HEK293 (cell line): ENCODE results near the gene LRCH1.
A peak's percentile ranks its signal among the peaks of the same experiment; 100 is the strongest.

ENCODE experiments used
- EGR2 ChIP-seq: fragments of 450-650 bp; formaldehyde crosslinking; IDR thresholded peaks from 2 replicates; pipeline ENCODE4 v1.5.1; 2016; ENCODE audit warnings: low read depth, missing biosample characterization, missing genetic modification characterization
- HOXA7 ChIP-seq: sonication (generic); formaldehyde crosslinking; IDR thresholded peaks from 2 replicates; pipeline ENCODE4 v1.8.1; 2022; ENCODE audit warnings: missing genetic modification reagents, borderline replicate concordance
- KLF10 ChIP-seq: fragments of 450-650 bp; IDR thresholded peaks from 2 replicates; pipeline ENCODE4 v1.5.1; 2018; ENCODE audit warnings: missing biosample characterization, mild to moderate bottlenecking, missing genetic modification characterization
- PRDM10 ChIP-seq: fragments of 450-650 bp; formaldehyde crosslinking; IDR thresholded peaks from 2 replicates; pipeline ENCODE4 v1.5.1; 2016; ENCODE audit warnings: missing biosample characterization, missing genetic modification characterization
- TCF7L2 ChIP-seq: IDR thresholded peaks from 2 replicates; pipeline ENCODE4 v1.6.1; 2011; ENCODE audit warnings: low read depth, mild to moderate bottlenecking, inconsistent platforms, low read length, moderate library complexity, borderline replicate concordance
- TRIM28 ChIP-seq: IDR thresholded peaks from 2 replicates; pipeline ENCODE4 v1.6.1; 2011; ENCODE audit warnings: low read length, control low read depth, borderline replicate concordance
- YY1 ChIP-seq: fragments of 450-650 bp; formaldehyde crosslinking; IDR thresholded peaks from 2 replicates; pipeline ENCODE4 v1.5.1; 2018; ENCODE audit warnings: missing biosample characterization, missing genetic modification characterization
- ZBTB10 ChIP-seq: fragments of 450-650 bp; formaldehyde crosslinking; IDR thresholded peaks from 2 replicates; pipeline ENCODE4 v1.5.1; 2016; ENCODE audit warnings: missing biosample characterization, missing genetic modification characterization
- ZBTB11 ChIP-seq: fragments of 450-650 bp; formaldehyde crosslinking; conservative IDR thresholded peaks from 2 replicates; pipeline ENCODE4 v1.5.1; 2016; ENCODE audit warnings: low read depth, missing biosample characterization, missing genetic modification characterization
- ZFHX2 ChIP-seq: fragments of 450-650 bp; formaldehyde crosslinking; conservative IDR thresholded peaks from 2 replicates; pipeline ENCODE4 v1.5.1; 2016; ENCODE audit warnings: missing biosample characterization, missing genetic modification characterization
- ZNF140 ChIP-seq: fragments of 450-650 bp; formaldehyde crosslinking; IDR thresholded peaks from 2 replicates; pipeline ENCODE4 v1.5.1; 2016; ENCODE audit warnings: missing biosample characterization, missing genetic modification characterization
- ZNF16 ChIP-seq: fragments of 450-650 bp; formaldehyde crosslinking; IDR thresholded peaks from 2 replicates; pipeline ENCODE4 v1.5.1; 2016; ENCODE audit warnings: low read depth, missing biosample characterization, missing genetic modification characterization
- ZNF184 ChIP-seq: fragments of 450-650 bp; IDR thresholded peaks from 2 replicates; pipeline ENCODE4 v1.5.1; 2018; ENCODE audit warnings: missing biosample characterization, mild to moderate bottlenecking, missing genetic modification characterization
- ZNF19 ChIP-seq: fragments of 450-650 bp; formaldehyde crosslinking; IDR thresholded peaks from 2 replicates; pipeline ENCODE4; 2016; ENCODE audit warnings: missing biosample characterization, missing genetic modification characterization, low read depth
- ZNF214 ChIP-seq: fragments of 450-650 bp; formaldehyde crosslinking; IDR thresholded peaks from 2 replicates; pipeline ENCODE4 v1.5.1; 2017; ENCODE audit warnings: missing biosample characterization, mild to moderate bottlenecking, missing genetic modification characterization, borderline replicate concordance
- ZNF280C ChIP-seq: fragments of 450-650 bp; formaldehyde crosslinking; IDR thresholded peaks from 2 replicates; pipeline ENCODE4 v1.5.1; 2016; ENCODE audit warnings: missing biosample characterization, missing genetic modification characterization
- ZNF404 ChIP-seq: fragments of 450-650 bp; formaldehyde crosslinking; IDR thresholded peaks from 2 replicates; pipeline ENCODE4 v1.5.1; 2017; ENCODE audit warnings: missing biosample characterization, missing genetic modification characterization
- ZNF423 ChIP-seq: fragments of 450-650 bp; formaldehyde crosslinking; IDR thresholded peaks from 2 replicates; pipeline ENCODE4 v1.5.1; 2016; ENCODE audit warnings: missing biosample characterization, missing genetic modification characterization
- ZNF513 ChIP-seq: fragments of 450-650 bp; IDR thresholded peaks from 2 replicates; pipeline ENCODE4 v1.5.1; 2018; ENCODE audit warnings: missing biosample characterization, missing genetic modification characterization
- ZNF544 ChIP-seq: fragments of 450-650 bp; formaldehyde crosslinking; IDR thresholded peaks from 2 replicates; pipeline ENCODE4 v1.5.0; 2017; ENCODE audit warnings: missing biosample characterization, missing genetic modification characterization
- ZNF549 ChIP-seq: fragments of 450-650 bp; IDR thresholded peaks from 2 replicates; pipeline ENCODE4 v1.5.1; 2018; ENCODE audit warnings: missing biosample characterization, missing genetic modification characterization, mild to moderate bottlenecking, inconsistent platforms, moderate library complexity
- ZNF561 ChIP-seq: fragments of 450-650 bp; IDR thresholded peaks from 2 replicates; pipeline ENCODE4 v1.5.1; 2018; ENCODE audit warnings: missing biosample characterization, missing genetic modification characterization, borderline replicate concordance
- ZNF626 ChIP-seq: fragments of 450-650 bp; sonication (Bioruptor Pico); formaldehyde crosslinking; IDR thresholded peaks from 2 replicates; pipeline ENCODE4 v1.5.1; 2018; ENCODE audit warnings: missing biosample characterization, missing genetic modification characterization, inconsistent platforms
- ZNF707 ChIP-seq: fragments of 450-650 bp; formaldehyde crosslinking; IDR thresholded peaks from 2 replicates; pipeline ENCODE4 v1.5.1; 2016; ENCODE audit warnings: missing biosample characterization, missing genetic modification characterization
- ZNF768 ChIP-seq: fragments of 450-650 bp; formaldehyde crosslinking; IDR thresholded peaks from 2 replicates; pipeline ENCODE4 v1.5.1; 2018; ENCODE audit warnings: missing biosample characterization, mild to moderate bottlenecking, missing genetic modification characterization
- ZNF776 ChIP-seq: fragments of 450-650 bp; formaldehyde crosslinking; IDR thresholded peaks from 2 replicates; pipeline ENCODE4 v1.5.0; 2017; ENCODE audit warnings: missing biosample characterization, missing genetic modification characterization, borderline replicate concordance
- ZNF792 ChIP-seq: fragments of 450-650 bp; formaldehyde crosslinking; IDR thresholded peaks from 2 replicates; pipeline ENCODE4 v1.5.1; 2016; ENCODE audit warnings: missing biosample characterization, missing genetic modification characterization
- ZNF830 ChIP-seq: fragments of 450-650 bp; IDR thresholded peaks from 2 replicates; pipeline ENCODE4 v1.5.0; 2018; ENCODE audit warnings: missing biosample characterization, missing genetic modification characterization, low read depth, mild to moderate bottlenecking, moderate library complexity

The LRCH1 gene

GRCh38 chr13:46675016-46675415, 122.0 kb downstream of the LRCH1 start (continued):
- TF ChIP-seq ZFHX2 (tag by site-specific recombination) = no peak
- TF ChIP-seq ZNF776 (tag by site-specific recombination) = no peak
- TF ChIP-seq ZNF214 (tag by site-specific recombination) = no peak
- TF ChIP-seq ZNF768 = no peak
- no peak for TF ChIP-seq ZNF830 (tag by site-specific recombination)
- no peak for TF ChIP-seq ZNF513 (tag by site-specific recombination)
- TF ChIP-seq ZNF626 (tag by site-specific recombination) = no peak
- TF ChIP-seq HOXA7 (CRISPR knock-in tag) = no peak
- no peak for TF ChIP-seq ZNF19 (tag by site-specific recombination)
- no peak for TF ChIP-seq PRDM10
- TF ChIP-seq ZNF549 = no peak
- no peak; the same call in 1 of the 2 replicates for TF ChIP-seq ZNF792
- no peak for TF ChIP-seq ZNF140
- TF ChIP-seq TCF7L2 = no peak
- peak; percentile 52; the same call in 1 of the 2 replicates for TF ChIP-seq YY1 (tag by site-specific recombination)
- no peak for TF ChIP-seq EGR2
- TF ChIP-seq ZNF16 (tag by site-specific recombination) = no peak
- TF ChIP-seq ZNF707 = no peak
- no peak for TF ChIP-seq ZBTB11 (tag by site-specific recombination)
- no peak; the same call in 1 of the 2 replicates for TF ChIP-seq ZNF184 (tag by site-specific recombination)
- TF ChIP-seq ZNF561 (tag by site-specific recombination) = peak; percentile 73; the same call in 1 of the 2 replicates
- no peak for TF ChIP-seq TRIM28
- TF ChIP-seq ZNF544 (tag by site-specific recombination) = no peak
- no peak for TF ChIP-seq ZNF423 (tag by site-specific recombination)
- TF ChIP-seq ZBTB10 = no peak
- TF ChIP-seq ZNF404 = no peak
- peak; percentile 84; the same call in 1 of the 2 replicates for TF ChIP-seq KLF10
- no peak for TF ChIP-seq ZNF280C
